ENCODE data around the gene MBIP. TPM values are rescaled to one million over a fixed set of nuclear protein-coding genes. Genes with fewer than 3 reads are reported as not detected.

Gene MBIP
- total RNA-seq, 1 donor from 2014 or later = 12.1 TPM

DNA sequence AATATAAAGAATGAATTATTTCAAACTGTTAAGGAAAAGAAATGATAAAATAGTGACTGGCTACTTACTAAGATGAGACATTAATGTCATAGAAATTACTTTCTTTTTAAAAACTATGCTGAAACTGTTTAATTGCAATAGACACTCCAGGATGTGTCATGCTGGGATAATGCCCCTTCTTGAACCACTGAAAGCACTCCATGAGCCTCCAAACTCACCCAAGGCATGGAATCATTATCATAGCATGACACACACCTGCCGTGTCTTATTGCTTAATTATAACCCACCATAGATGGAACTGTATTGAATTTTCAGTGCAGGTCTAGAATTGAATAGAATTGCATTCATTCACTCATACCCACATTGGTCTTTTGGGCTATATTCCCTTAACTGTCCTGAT lies 4.3 kb downstream of the MBIP start:
- intact Hi-C loops (cut with DNase I) = no loop called here

DNA sequence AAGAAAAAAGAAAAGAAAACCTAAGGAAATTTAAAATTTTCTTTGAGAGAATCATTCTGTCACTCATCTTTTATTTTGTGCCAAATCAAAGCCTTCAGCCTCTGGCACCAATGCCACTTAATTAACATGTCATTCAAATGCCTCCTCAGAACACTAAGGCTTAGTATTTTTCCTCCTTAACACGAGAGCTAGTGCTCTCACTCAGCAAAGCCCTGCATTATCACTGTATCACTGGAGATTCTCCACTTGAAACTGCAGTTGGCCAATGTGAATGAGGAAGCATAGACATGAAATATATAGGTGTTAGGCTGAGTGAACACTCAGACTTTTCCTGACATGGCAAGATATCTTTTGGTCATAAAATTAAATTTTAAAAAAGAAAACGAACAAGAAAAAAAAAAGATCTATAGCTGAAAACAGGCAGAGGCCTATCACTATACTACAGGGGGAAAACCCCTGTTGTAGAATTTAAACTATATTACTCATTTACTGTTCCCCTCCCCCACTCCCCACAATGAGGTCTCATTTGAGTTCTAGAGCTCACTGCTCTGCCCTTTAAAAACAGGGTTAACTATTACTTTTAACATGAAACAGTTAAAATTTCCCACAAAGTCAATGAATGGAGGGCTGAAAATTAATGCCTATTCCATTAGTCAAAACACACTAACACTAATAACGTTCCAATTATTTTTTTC lies 5.1 kb downstream of the MBIP start:
- DNase-seq (ENCODE audit: low spot score) = no peak
- intact Hi-C loops (cut with DNase I) = no loop called here

More for the DNA sequence above, 4.3 kb downstream of the MBIP start:
- DNase-seq (ENCODE audit: low spot score) = no peak

DNA sequence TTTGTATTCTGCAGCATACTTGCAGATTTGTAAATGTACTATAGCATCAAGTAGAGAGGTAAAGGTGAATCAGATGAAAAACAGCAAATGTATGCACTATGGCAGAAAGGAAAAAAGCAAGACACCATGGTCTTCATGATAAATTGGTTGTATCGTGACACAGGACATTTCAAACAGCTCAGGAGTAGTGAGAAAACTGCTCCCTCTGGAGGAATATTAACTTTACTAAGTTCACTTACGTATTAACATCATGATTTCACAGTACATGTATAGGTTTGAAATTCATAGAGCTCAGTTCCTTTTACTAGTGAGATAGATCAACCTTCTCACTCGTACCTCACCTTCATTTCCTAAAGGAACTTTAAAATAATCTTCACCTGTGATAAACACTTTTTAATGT lies 6.5 kb downstream of the MBIP start:
- no peak for DNase-seq (ENCODE audit: low spot score)
- intact Hi-C loops (cut with DNase I) = no loop called here

DNA sequence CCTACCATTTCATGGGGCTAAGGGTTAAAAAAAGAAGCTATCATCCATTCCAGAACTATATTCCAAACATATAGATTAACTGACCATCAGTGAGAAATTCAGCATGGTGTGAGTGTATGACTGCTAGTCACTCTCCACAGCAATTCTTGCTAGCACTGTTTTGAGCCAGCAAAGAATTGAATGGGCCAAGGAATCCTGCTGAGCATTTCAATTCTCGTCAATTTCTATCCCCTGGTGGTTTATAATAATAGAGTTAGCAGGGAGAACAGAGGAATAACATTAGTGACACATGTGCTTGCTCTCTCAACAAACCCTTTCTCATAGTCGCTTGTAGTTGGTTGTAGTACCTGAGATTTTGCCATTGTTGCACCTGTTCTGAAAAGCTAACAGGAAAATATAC lies 7.2 kb downstream of the MBIP start:
- intact Hi-C loops (cut with DNase I) = no loop called here
- no peak for DNase-seq (ENCODE audit: low spot score)

DNA sequence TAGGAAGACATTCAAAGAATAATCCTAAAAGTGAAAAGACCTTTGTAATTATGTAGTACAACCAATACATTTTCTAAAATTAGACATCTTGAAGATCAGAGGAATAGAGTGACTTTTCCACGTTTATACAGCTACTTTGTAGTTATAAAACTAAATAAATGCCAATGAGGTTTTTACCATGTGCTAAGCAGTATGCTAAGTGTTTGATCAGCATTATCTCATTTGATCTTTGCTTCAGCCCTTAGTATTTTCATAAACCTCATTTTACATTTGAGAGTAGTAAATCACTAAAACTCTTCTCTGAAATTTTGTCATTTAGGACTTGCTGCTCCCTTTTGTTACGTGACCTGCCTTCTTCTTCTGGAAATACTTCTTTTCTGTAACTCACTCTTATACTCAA lies 13.6 kb downstream of the MBIP start:
- DNase-seq (ENCODE audit: low spot score) = no peak
- intact Hi-C loops (cut with DNase I) = no loop called here

DNA sequence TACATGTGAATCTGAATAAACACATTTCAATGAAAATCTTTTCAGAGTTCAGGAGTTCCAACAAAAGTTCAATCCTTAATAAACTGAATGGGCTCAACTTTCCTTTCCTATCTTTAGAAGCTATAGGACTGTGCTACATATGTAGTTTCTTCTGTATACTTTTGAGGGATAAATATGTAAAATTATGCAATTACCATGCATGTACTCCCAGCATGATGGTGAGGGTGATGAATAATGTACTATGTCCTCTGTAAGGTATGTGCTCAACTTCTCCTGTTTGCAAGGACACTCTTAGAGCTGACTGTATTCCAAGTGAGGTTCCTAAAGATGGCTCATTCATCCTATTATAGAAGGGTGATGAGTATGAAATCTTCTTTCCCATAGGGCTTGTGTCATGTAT lies 15.5 kb downstream of the MBIP start:
- intact Hi-C loops (cut with DNase I) = no loop called here
- DNase-seq (ENCODE audit: low spot score) = no peak

DNA sequence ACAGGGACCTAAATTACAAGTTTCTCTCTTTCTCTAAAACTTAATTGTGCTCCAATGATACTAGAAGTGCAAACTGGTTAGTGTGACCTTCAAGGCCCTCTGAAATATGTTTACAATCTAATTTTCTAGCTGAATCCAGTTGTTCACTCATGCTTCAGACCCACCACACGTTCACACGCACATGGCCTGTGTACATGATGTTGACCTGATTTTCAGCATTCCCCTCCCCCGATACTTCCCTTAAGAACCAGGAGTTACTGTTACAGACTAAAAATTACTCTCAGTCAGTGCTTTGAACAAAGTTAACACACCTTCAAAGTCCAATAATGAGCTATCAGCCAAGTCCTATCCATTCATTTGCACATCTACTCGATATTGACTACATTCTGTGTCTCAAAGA lies 16.5 kb downstream of the MBIP start:
- intact Hi-C loops (cut with DNase I) = no loop called here
- DNase-seq (ENCODE audit: low spot score) = no peak

DNA sequence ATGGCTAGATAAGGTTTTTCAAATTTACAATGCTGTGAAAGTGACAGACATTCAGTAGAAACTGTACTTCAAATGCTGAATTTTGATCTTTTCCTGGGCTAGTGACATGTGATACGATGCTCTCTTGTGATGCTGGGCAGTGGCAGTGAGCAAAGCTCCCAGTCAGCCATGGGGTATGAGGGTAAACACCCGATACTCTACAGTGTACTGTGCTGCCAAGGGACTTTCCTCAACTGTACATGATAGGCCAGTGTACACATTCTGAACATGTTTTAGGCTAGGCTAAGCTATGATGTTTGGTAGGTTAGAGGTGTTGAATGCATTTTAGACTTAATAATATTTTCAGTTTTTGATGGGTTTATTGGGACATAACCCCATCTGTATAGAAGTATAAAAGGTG lies 17.6 kb downstream of the MBIP start:
- DNase-seq (ENCODE audit: low spot score) = no peak
- intact Hi-C loops (cut with DNase I) = no loop called here

DNA sequence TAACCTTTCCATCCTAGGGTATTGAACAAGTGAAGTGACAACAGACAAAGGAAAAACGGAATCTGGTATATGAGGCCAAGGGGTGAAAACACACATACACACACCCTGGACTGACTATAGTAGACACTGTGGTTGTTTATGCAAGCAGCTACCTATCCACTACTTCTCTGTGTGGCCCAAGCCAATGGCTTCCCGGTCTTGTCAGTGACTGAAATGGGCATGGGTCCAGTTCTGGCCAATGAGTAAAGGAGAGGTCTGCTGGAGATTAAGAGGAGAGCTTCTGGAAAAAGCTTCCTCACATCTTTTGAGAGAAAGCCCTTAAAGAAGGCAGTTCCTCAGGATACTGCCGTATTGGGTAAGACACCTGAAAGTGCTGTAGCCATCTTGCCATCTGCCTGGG lies 19.3 kb downstream of the MBIP start:
- no peak for DNase-seq (ENCODE audit: low spot score)
- intact Hi-C loops (cut with DNase I) = no loop called here

DNA sequence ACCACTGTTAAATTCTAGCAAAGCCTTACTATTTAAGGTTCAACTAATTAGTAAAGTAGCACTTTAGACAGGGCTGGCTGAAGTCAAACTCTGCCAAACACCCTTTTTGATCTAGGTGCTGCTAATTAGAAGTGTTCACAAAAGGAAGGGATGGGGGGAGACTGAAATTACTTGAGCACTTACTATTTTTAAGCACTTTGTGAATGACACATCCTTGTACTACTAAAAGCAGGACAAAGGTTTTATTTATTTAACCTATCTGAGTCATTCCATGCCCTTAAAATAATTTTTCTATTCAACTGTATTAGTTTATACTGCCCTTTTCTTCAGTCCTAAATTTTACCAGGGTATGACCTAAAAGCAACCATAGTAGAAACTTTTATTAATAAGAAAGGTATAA lies 20.1 kb downstream of the MBIP start:
- intact Hi-C loops (cut with DNase I) = no loop called here
- DNase-seq (ENCODE audit: low spot score) = no peak

DNA sequence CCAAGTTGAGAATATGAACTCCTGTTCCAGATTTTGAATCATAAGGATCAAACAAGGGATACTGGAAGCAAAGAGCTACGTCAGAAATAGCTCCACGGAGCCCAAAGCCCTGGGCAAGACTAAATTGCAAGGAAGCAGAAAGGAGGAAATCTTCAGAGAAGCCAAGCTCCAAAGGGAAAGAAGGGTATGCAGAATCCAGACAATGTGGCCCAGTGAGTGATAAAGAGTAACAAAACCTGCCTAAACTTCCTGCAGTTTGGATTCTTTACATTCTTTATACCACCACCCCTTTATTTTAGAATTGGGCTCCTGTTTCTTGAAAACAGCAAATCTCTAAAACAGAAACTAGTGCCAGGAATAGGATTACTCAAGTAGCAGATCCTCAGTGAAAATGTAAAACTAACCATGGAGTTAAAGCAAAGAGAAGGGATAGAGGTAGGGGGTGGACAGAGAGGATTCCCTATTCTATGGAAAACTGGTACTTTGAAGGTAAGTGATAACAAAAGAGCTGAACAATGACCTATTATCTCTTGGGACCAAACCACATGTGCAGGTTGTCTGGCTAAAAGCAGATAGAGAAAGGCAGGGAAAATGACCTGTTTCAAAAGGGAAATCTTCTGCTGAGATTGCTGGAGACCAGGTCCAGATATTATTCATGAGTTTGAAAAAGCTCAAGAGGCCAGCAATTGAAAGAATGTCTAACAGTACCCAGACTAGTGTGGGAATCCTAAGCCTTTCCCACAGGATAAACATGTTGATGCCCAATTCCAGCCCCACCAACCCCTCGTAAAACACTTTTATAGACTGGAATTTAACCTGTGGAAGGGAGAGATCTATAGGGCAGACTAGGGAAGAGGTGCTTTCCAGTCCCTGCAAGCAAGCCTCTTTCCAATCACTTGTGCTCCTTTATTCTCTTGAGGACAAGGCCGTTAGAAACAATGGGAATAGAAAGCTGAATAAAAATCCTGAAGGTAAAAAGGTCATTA lies 24.5 kb downstream of the MBIP start:
- intact Hi-C loops (cut with DNase I) = no loop called here
- DNase-seq (ENCODE audit: low spot score) = no peak

DNA sequence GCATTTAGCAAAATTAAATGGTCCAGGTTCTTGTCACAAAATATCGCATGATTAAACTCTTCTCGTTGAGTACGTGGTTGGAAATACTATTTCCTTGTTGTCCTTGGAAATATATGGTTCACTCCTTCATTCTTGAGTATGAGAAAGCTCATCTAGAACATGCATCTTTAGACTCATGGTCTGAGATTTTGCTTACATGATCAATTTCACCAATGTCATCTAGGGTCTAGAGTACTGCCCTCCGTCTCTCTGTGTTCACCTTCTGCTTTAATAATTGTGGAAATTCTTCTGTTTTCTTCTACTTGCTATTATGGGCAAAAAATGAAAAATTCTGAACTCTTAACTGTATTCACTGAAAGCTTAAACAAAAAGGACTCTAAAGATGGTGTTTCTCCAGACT lies 25.9 kb downstream of the MBIP start:
- DNase-seq (ENCODE audit: low spot score) = no peak
- intact Hi-C loops (cut with DNase I) = no loop called here

DNA sequence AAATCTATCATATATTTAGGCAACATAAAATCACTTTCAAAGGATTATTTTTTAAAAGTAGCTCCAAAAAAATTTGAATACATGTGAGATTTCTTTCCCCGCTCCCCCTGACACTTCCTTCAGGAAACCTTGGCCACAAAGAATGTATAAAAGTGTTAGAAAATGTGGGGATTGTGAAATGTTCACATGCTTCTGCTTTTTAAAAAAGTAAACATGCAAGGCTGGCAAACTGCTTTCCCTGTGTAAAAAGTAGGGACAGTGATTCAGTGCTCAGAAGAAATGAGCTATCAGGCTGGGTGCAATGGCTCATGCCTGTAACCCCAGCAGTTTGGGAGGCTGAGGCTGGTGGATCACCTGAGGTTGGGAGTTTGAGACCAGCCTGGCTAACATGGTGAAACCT lies 26.6 kb downstream of the MBIP start:
- DNase-seq (ENCODE audit: low spot score) = no peak
- intact Hi-C loops (cut with DNase I) = no loop called here

DNA sequence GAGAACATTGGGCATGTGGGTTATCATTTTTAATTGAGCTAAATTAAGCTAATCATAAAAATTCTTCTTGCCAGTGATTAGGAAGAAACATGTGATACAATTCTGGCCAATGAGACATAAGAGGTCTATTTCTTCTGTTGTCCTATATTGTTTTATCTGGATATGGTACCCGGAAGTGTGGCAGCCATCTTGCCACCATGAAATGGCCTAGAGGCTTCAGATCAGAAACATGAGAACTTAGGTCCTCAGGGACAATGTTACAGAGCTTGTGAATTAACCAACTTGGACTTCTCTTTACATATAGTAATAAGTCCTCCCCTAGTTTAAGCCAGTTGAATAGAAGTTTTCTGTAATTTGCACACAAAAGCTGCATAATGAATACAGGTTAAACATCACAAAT lies 30.5 kb downstream of the MBIP start:
- no peak for DNase-seq (ENCODE audit: low spot score)
- intact Hi-C loops (cut with DNase I) = no loop called here

DNA sequence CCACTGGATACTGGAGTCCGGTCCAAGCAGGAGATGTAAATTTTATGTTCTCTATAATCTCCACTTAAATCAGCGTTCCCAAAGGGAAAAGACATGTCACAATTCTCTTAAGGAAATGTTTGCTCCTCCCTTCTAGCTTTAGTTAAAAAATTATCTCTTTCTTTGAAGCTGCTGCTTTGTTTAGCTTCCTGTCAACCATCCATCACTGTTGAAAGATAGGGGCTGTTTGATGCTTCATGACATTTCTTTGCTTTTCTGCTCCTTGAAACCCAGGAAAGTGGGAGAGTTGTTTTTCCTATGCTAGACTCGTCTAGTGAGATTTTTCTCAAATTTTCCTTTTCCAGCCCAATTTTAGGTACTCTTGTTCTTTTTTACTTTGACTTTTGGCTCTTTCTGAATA lies 31.9 kb downstream of the MBIP start:
- no peak for DNase-seq (ENCODE audit: low spot score)
- intact Hi-C loops (cut with DNase I) = no loop called here

DNA sequence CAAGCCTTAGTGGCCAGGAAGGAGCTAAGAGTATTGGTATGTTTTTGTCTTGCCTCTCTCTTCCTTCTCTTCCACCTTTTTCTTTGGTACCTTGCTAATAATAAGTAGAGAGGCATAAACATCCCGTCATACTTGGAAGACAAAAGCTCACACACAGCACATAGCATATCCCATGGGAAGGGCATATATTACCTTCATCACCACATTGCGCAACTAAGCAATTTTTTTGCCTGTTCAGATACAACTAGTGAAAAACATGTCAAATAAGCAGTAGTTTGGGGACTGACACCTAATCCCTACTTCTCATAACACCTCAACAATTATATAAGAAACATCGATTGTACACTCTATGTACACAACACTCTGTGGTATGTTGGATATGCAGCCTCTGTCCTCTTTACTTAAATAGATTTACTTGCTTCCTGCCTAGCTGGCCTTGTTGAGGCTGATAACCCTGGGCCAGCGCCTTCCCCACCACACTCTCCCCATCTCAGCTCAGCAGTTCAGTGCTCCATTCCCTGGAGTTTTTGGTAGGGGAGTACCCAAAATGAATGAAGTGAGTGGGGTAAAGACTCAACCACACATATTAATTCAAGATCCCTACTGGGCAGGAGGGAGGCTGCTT lies 35.4 kb downstream of the MBIP start:
- no peak for DNase-seq (ENCODE audit: low spot score)
- intact Hi-C loops (cut with DNase I) = no loop called here

DNA sequence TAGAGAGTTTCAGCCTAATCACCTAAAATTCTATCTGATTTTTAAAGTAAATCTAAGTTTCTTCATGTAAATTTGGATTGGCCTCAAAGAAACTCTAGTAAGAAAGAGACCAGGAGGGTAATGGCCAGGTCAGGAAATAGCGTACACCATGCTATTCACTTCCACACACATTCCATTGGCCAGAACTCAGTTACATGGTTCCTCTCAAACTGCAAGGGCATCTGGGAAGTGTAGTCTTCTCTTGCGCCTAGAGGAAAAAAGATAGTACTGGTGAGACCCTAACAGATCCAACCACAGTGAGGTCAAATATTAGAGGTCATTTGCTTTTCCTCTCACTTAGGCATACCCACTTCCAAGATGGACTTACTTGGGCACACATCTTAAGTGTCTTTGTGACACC lies 39.1 kb downstream of the MBIP start:
- DNase-seq (ENCODE audit: low spot score) = no peak
- intact Hi-C loops (cut with DNase I) = no loop called here

DNA sequence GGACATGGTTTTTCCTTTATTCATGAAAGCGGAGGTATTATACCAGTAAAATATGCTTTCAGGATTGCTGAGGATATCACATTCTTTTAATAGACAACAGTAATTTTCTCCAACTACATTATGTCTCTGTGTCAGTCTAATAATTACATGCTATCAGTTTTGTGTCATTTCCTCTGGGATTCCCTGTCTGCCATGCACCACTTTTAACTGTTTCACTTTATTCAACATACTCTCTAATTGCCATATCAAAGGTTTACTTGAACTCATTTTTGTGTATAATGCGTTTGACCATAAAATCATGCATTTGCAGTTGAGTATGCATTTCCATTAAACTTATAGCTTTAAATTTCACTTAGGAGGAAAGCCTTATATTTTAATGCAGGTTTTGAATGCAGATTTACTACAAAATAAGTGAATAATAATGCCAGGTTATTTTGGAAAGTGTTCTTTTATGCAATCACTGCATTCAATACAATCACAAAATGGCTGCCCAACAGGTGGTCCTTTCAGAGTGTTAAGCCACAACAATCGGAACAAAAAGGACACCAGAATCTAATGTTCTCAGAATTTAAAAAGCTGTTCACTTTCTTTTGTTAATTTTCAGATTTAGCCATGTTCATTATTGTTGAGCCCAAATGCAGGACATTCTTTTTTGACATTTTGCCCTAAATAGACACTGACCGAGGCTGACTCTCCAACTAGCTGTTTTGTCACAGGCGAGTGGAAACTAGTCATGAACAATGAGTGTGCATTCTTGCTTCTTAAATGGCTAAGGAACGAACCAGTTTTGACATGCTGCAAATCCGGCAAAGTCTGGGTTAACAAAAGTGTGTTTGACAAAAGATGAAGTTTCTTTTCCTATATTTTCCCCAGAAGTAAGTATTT lies 40.9 kb downstream of the MBIP start:
- DNase-seq (ENCODE audit: low spot score) = no peak
- intact Hi-C loops (cut with DNase I) = no loop called here

DNA sequence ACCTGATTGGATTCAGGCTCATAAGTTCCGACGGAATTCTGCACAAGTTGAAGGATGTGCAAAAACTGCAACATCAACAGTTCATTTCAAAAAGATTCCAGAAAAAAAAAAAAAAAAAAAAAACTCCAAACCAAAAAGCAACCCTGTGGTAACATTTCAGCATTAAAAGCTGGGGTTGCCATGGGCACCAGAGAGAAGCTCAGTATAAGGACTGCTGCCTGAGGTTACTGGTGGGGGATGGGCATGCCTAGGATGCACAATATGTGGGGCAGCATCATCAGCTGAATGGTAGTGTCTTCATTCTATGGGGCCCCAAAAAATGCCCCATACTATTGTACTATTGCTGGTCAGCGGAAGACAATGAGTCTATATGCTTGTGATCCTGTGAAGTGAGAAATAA lies 44.7 kb downstream of the MBIP start:
- intact Hi-C loops (cut with DNase I) = no loop called here

More for the DNA sequence above, 44.7 kb downstream of the MBIP start:
- DNase-seq (ENCODE audit: low spot score) = no peak
